ENCODE data around the gene MPEG1. TPM values are rescaled to one million over a fixed set of nuclear protein-coding genes. Genes with fewer than 3 reads are reported as not detected.

The MPEG1 gene
- total RNA-seq, 2 experiments from 2014 or later = 0.62 to 0.70 TPM

DNA sequence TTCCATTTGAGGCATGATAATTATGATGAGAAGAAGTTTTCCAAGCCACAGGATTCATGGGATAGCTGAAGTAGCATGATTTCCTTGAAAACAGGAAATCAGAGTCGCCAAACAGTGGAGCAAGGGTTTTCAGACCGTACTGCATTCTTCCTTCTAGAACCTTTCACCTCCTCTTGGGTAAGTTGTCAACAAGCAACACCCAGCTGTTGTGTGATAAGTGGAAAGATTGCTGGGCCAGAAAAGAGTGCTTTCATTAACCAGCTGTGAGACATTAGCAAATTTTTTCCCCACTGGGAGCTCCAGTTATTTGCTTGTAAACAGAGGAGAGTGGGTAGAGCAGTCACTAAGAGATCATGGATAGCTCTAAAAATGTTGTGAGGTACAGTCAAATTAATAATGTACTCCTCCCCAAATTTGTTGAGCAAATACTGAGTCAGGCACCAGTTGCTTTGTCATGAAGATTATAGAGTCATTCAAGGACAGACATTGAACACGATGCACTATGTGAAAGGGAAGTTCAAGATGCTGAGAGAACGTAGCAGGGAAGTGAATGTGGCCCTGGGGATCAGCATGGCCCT is 11.7 kb upstream of the MPEG1 start:
- H3K27ac Mint-ChIP-seq = no peak overlapping the region
- DNase-seq = no peak
- no peaks in the 10 kb centered on the region for H3K36me3 Mint-ChIP-seq
- H3K4me3 Mint-ChIP-seq = no peak overlapping the region
- H3K4me1 Mint-ChIP-seq = peaks cover 5% of the 10 kb centered on the region
- no peaks in the 10 kb centered on the region for H3K9me3 Mint-ChIP-seq
- peaks cover 4% of the 10 kb centered on the region for H3K27me3 Mint-ChIP-seq

DNA sequence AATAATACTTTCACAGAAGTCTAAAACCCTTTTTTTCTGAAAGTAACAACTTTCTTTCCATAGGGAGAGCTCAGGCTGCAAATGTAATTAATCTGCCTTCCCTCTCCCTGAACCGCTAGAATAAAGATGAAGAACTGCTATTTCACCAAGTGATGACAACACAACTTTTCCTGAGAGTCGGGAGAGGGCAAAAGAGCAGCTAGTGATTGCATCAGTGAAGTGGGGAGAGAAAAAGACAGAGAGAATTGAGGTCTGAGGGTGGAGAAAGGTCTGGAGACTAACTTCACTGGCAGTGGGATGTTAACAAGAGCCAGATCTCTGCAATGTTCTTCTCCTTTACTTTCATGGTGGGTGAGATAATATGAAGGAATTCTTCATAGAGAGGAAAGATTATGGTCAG is 10.9 kb upstream of the MPEG1 start:
- no peak for DNase-seq
- H3K27me3 Mint-ChIP-seq = peaks cover 4% of the 10 kb centered on the region
- H3K27ac Mint-ChIP-seq = no peak overlapping the region
- peaks cover 9% of the 10 kb centered on the region for H3K4me1 Mint-ChIP-seq
- no peaks in the 10 kb centered on the region for H3K36me3 Mint-ChIP-seq
- H3K4me3 Mint-ChIP-seq = no peak overlapping the region
- H3K9me3 Mint-ChIP-seq = no peaks in the 10 kb centered on the region

DNA sequence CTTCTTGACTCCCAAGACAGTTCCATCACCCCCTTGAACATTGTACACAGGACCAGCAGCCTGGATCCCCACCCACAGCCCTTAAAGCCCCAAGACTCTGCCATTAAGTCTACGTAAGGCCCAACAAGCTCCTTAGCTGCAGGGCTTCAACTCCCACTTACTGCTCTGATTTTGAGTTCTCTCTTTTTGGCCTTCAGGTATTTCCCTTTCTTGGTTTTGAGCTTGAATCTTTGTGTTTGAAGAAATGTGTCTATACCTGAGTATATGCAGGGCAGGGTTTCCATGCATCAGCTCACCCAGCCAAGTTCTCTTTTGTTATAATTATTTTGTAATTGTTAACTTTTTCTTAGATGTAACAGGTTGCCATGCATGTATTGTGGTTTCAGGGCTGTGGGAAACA is 10.4 kb upstream of the MPEG1 start:
- Mint-ChIP-seq H3K4me3 (no peak overlapping the region), H3K27ac (no peak overlapping the region), H3K27me3 (peaks cover 4% of the 10 kb centered on the region), H3K4me1 (peaks cover 9% of the 10 kb centered on the region), H3K36me3 (no peaks in the 10 kb centered on the region), H3K9me3 (no peaks in the 10 kb centered on the region)
- no peak for DNase-seq

DNA sequence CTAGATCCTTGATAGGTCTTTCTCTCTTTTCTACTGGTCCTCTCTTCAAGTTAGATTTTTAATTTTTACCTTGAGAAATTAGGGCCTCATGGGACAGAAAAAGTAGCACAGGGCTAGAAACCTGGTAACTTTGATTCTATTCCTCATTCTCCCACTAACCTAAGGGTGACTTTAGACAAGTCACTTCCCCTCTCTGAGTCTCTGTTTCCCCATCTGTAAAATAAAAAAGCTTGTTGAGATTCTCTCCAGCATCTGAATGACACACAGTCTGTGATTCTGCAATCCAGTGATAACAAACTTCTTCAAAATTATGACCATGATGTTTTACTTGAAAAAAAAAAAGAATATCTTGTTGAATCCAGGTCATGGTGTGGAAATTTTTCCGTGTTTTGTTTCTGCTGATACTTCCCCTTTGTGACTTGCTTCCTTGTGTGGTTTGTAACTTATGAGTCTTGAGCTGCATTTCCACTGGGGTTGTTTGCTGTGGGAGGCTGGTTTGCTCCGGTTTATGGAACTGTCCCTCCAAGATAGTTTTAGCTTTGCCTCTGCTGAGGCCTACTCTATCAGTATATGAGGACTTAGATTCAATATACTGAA is 9.8 kb upstream of the MPEG1 start:
- Mint-ChIP-seq H3K27ac (no peak overlapping the region), H3K36me3 (no peaks in the 10 kb centered on the region), H3K27me3 (peaks cover 8% of the 10 kb centered on the region), H3K4me3 (no peak overlapping the region), H3K4me1 (peaks cover 10% of the 10 kb centered on the region), H3K9me3 (no peaks in the 10 kb centered on the region)
- no peak for DNase-seq

DNA sequence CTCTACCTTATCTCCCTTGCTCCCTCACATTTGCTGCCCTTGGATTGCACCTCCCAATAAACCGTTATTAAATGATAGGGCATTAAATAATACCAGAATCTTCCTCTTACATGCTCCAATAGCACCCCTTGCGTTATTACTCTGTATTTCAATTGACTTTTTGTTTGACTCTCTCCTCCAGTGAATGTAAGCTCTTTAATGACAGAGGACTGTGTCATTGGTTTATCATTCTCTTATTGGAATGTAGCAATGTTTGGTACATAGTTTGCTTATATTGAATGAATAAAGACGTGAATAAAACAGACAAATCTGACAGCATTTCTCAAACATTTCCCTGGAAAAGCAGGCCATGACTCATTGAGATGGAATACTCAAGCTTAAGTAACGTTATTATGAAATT is 8.7 kb upstream of the MPEG1 start:
- DNase-seq = no peak
- Mint-ChIP-seq H3K27ac (no peak overlapping the region), H3K4me1 (peaks cover 21% of the 10 kb centered on the region), H3K27me3 (peaks cover 15% of the 10 kb centered on the region), H3K9me3 (no peaks in the 10 kb centered on the region), H3K4me3 (no peak overlapping the region), H3K36me3 (no peaks in the 10 kb centered on the region)

DNA sequence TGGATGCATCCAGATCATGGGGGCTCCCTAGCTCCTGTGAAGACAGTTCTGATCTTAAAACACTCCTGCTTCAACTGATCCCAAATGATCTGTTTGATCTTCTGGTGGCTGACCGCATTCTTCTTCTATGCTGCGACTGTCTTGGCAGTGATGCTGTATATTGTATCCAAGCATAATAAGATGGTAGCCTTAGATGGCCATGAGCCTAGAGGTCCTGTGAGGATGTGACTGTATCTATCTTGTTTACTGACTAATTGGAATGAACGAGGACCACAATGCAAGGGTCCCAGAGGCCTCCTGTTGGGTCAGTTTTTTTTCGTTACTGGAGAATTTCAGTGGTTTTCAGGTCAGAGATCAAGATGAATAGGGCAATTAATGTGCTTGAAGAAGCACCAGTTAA is 7.1 kb upstream of the MPEG1 start:
- peaks cover 18% of the 10 kb centered on the region for H3K4me1 Mint-ChIP-seq
- H3K27ac Mint-ChIP-seq = no peak overlapping the region
- H3K4me3 Mint-ChIP-seq = no peak overlapping the region
- no peaks in the 10 kb centered on the region for H3K36me3 Mint-ChIP-seq
- H3K9me3 Mint-ChIP-seq = no peaks in the 10 kb centered on the region
- no peak for DNase-seq
- H3K27me3 Mint-ChIP-seq = peaks cover 12% of the 10 kb centered on the region

DNA sequence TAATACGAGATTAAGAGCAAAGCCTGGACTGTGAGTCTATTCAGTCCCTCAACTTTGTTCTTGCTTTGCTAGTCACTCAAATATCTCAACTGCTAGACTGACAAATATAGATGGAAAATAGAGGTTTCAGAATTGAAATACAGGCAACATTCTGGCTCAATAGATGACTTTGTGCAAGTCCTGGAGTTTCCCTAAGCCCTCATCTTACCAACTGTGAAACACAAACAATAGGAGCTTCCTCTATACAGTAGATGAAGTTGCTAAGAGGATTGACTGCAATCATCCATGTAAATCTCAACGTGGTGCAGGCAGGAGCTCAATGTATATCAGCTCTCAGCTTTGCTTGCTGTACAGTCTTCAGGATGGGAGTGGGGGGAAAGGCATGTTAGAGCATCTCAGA is 6.2 kb upstream of the MPEG1 start:
- no peaks in the 10 kb centered on the region for H3K36me3 Mint-ChIP-seq
- DNase-seq = no peak
- H3K4me3 Mint-ChIP-seq = no peak overlapping the region
- H3K4me1 Mint-ChIP-seq = peaks cover 16% of the 10 kb centered on the region
- H3K9me3 Mint-ChIP-seq = no peaks in the 10 kb centered on the region
- H3K27me3 Mint-ChIP-seq = peaks cover 17% of the 10 kb centered on the region
- H3K27ac Mint-ChIP-seq = no peak overlapping the region

DNA sequence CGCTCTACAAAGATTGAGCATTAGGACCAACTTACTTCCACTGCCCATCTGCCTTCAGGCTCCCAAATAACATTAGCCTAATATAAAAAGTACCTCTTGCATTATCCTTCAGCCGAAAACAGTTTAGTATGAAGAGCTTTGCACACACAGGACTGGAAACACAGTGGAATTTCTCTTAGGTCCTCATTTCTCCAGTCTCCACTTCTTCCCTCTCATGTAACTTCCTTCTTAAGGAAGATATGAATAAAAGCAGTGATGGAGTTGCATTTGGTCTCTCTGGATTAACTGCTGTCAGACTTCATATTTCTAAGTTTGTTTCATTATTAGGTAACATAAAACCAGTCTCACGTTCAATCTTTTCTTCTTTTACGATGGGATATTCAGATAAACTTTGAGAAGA is 5.6 kb upstream of the MPEG1 start:
- H3K27me3 Mint-ChIP-seq = peaks cover 17% of the 10 kb centered on the region
- H3K36me3 Mint-ChIP-seq = no peaks in the 10 kb centered on the region
- H3K9me3 Mint-ChIP-seq = no peaks in the 10 kb centered on the region
- H3K4me3 Mint-ChIP-seq = no peak overlapping the region
- peaks cover 16% of the 10 kb centered on the region for H3K4me1 Mint-ChIP-seq
- DNase-seq = no peak
- no peak overlapping the region for H3K27ac Mint-ChIP-seq

DNA sequence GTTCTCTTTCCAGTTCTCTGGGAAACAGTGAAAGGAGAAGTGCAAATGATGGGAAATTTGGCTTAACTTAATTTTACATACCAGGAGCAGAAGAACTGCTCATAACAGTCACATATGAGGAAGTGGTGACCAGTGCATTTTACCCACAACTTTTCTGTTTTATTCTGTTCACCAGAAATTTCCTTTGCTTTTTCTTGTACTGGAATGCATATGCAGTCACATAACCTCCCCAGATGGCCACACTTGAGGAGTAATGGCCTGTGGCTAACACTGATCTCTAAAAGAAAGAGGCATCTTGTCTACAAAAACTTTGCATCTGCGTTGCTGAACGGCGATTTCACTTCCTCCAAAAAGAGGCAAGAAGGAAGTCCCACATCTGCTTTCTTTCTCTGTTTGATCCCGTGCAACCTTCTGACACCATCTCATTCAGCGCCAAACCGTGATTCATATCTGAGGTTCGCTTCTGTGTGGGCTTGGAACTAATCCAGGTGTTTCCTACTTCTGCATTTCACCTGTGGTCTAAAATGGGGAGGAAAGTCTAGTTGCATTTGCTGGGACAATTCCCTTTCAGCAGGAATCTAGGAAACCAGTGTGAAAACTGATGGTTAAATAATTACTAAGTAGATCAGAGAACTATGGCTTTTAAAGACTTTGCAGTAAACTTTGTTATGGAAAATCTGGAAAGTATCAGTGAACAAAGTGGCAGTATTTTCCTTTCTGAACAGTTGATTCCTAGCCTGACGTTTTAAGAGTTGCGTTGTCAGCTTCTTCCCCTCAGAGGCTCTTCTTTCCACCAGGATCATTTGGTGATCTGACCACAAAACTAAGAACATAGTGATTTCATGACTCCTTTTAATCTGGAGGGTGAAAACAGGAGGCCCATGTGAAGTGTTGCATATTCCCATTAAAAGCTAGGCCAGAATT is 4.2 kb upstream of the MPEG1 start:
- peak; percentile 17 for DNase-seq
- no peaks in the 10 kb centered on the region for H3K36me3 Mint-ChIP-seq
- H3K4me1 Mint-ChIP-seq = peaks cover 19% of the 10 kb centered on the region
- H3K4me3 Mint-ChIP-seq = no peak overlapping the region
- H3K27me3 Mint-ChIP-seq = peaks cover 27% of the 10 kb centered on the region
- H3K27ac Mint-ChIP-seq = no peak overlapping the region
- no peaks in the 10 kb centered on the region for H3K9me3 Mint-ChIP-seq

DNA sequence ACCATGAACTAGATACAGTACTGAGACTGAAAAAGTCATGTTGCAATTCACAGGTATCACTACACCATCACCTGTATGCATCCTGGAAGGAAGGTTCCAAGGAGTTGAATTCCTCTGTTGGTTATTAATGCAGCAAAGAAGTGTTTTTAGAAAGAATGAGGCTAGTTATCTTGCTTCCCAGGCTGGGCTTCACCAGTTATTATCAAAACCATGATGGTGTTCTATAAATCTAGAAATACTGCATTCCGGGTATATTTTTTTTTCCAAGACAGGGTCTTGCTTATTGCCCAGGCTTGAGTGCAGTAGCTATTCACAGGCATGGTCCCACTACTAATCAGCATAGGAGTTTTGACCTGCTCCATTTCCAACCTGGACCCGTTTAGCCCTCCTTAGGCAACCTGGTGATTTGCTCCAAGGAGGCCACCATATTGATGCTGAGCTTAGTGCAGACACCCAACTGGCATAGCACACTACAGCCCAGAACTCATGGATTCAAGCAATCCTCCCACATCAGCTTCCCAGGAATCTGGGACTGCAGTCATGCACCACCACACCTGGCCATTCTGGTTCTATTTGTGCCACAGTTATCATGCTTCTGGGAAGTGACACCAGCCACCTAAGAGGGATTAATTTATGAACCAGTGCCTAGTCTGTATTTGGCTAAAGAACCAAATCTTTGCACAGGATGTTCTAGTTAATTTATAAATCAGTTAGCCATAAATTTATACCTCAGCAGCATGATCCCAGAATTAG is 1.6 kb upstream of the MPEG1 start:
- H3K27ac Mint-ChIP-seq = no peak overlapping the region
- H3K36me3 Mint-ChIP-seq = no peaks in the 10 kb centered on the region
- no peak for DNase-seq
- peaks cover 21% of the 10 kb centered on the region for H3K4me1 Mint-ChIP-seq
- no peak overlapping the region for H3K4me3 Mint-ChIP-seq
- peaks cover 48% of the 10 kb centered on the region for H3K27me3 Mint-ChIP-seq
- H3K9me3 Mint-ChIP-seq = no peaks in the 10 kb centered on the region

DNA sequence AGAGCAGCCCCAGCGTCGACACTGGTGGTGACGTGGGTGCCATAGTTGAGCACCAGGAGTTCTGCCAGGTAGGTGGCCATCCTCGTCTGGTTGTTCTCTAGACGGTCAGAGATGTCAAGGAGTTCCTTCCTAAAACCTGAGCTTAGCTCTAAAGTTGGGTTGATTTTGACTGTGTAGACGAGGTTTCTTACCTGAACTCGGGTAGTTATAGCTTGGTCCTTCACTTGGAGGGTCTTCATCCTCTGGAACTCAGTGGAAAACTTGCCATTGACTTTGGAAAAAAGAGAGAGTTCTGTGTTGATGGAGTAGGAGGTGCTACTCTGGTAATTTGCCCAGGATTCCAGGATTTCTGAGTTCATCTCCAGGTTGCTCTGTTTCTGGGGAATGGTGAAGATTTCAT is 505 bp downstream of the MPEG1 start:
- DNase-seq = no peak
- Mint-ChIP-seq H3K36me3 (no peaks in the 10 kb centered on the region), H3K27me3 (peaks cover 44% of the 10 kb centered on the region), H3K4me3 (no peak overlapping the region), H3K9me3 (no peaks in the 10 kb centered on the region), H3K27ac (peak overlapping the region; percentile 19), H3K4me1 (peaks cover 32% of the 10 kb centered on the region)

DNA sequence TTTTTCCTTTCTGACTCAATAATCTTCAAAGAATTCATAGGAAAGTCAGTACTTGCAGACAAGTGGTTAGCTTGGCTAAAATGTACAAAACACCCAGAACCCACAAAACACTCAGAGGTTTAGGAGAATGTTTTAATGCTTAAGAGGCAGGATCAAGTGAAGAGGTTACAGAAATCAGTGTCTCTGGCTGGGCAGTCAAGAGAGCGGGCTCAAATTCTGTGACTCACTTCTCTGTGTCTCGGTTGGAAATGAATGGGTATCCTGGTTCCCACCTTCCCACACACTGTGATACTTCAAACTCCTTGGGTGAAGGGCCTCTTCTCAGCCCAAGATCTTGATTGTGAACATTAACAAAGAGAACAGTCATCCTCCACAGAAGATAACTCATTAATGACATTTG is 3.8 kb downstream of the MPEG1 start:
- peaks cover 36% of the 10 kb centered on the region for H3K4me1 Mint-ChIP-seq
- H3K27me3 Mint-ChIP-seq = peaks cover 43% of the 10 kb centered on the region
- no peak overlapping the region for H3K4me3 Mint-ChIP-seq
- H3K36me3 Mint-ChIP-seq = no peaks in the 10 kb centered on the region
- no peaks in the 10 kb centered on the region for H3K9me3 Mint-ChIP-seq
- no peak for DNase-seq
- no peak overlapping the region for H3K27ac Mint-ChIP-seq

DNA sequence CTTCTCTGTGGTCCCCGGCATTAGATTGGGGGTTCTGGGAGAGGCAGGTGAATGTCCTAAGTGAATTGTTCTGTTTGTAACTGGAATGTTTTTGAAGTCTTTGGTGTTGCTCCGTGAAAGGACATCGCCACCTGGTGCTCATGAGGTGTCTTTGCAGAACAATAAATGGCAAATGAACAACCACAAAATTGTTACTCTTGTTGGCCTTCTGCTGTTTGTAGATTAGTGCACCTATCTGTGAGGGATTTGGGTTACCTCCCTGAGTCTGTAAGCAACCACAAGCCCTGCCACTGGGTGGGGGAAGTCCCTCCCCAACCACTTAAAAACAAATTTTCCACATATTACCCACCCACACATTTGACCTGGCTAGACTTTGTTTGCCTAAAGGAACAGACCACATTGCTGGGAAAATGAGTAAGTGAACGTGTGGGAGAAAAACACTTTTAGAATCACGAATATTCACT is 4.7 kb downstream of the MPEG1 start:
- peaks cover 35% of the 10 kb centered on the region for H3K4me1 Mint-ChIP-seq
- H3K9me3 Mint-ChIP-seq = no peaks in the 10 kb centered on the region
- DNase-seq = peak; percentile 57
- peaks cover 41% of the 10 kb centered on the region for H3K27me3 Mint-ChIP-seq
- H3K36me3 Mint-ChIP-seq = no peaks in the 10 kb centered on the region
- peak overlapping the region; percentile 65 for H3K4me3 Mint-ChIP-seq
- peak overlapping the region; percentile 68 for H3K27ac Mint-ChIP-seq

DNA sequence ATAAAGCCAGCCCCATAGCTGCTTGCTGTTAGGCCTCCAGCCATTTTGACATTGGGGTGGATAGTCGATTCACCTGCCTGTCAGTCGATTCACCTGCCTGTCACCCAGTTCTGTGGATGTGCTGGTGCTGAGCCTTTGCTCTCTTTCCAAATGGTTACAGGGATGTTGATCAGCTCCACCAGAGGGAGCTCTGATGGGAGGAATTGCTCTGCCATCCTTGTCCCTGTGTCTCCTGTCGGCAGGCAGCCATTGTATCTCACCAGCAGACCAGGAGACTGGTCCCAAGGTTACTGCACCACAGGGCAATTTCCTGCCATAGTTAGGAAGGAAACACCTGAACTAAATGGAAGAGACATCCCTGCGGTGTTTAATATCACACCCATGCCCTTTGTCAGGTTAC is 6.1 kb downstream of the MPEG1 start:
- H3K36me3 Mint-ChIP-seq = no peaks in the 10 kb centered on the region
- peaks cover 34% of the 10 kb centered on the region for H3K4me1 Mint-ChIP-seq
- no peak overlapping the region for H3K4me3 Mint-ChIP-seq
- no peak overlapping the region for H3K27ac Mint-ChIP-seq
- no peaks in the 10 kb centered on the region for H3K9me3 Mint-ChIP-seq
- DNase-seq = no peak
- H3K27me3 Mint-ChIP-seq = peaks cover 35% of the 10 kb centered on the region

DNA sequence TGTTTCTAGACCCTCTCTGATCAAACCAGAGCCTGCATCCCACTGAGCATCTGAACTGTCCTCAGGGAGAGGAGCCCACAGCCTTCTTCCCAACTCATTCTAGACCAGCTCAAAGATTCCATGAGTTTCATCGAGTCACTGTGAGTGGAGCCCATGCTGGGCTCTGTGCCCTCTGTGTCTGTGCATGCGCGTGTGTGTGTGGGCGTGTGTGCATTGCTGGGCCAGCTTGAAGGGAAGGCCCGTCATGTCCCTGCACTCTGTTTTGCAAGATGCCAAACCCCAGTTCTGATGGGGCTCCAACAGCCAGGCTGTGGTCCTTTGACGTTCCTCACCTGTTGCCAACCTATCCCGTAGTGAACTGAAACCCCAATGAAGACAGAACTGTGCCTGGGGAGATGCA is 7.1 kb downstream of the MPEG1 start:
- H3K27ac Mint-ChIP-seq = no peak overlapping the region
- peaks cover 2% of the 10 kb centered on the region for H3K9me3 Mint-ChIP-seq
- no peak for DNase-seq
- no peaks in the 10 kb centered on the region for H3K36me3 Mint-ChIP-seq
- H3K4me3 Mint-ChIP-seq = no peak overlapping the region
- H3K27me3 Mint-ChIP-seq = peaks cover 30% of the 10 kb centered on the region
- peaks cover 36% of the 10 kb centered on the region for H3K4me1 Mint-ChIP-seq
